Subcutaneous adipose tissue (tissue), 4 donors: ENCODE results near the gene SFSWAP. TPM values are rescaled to one million over a fixed set of nuclear protein-coding genes. Genes with fewer than 3 reads are reported as not detected.

Experiments used
- total RNA-seq, 4 donors: library from RNA; depleted of rRNA; stranded (reverse); fragments of >200 nt; gene quantifications; one replicate each; pipeline ENCODE4 v1.1.0, GENCODE V29; 2016
- TF ChIP-seq, protein P1 (sequence below): fragments of 450-650 bp; IDR thresholded peaks from one replicate; pipeline ENCODE4 v1.5.1; 2016; ENCODE audit warnings: low read depth, mild to moderate bottlenecking, control low read depth, antibody characterized with exemption, moderate library complexity

Gene SFSWAP
- total RNA-seq, 4 donors from 2014 or later: 31.6 to 50.5 (median 42.0) TPM

DNA sequence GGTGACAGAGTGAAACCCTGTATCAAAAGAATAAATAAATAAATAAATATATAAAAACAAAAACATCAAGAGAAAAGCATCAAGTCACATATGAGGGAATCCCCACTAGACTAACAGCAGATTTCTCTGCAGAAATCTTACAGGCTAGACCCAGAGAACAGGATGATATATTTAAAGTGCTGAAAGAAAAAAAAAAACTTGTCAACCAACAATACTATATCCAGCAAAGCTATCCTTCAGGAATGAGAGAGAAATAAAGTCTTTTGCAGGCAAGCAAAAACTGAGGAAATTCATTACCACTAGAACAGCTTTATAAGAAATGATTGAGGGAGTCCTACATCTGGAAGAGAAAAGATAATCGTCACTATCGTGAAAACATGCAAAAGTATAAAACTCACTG, 6.4 kb upstream of the SFSWAP start:
- TF ChIP-seq, protein P1, sequence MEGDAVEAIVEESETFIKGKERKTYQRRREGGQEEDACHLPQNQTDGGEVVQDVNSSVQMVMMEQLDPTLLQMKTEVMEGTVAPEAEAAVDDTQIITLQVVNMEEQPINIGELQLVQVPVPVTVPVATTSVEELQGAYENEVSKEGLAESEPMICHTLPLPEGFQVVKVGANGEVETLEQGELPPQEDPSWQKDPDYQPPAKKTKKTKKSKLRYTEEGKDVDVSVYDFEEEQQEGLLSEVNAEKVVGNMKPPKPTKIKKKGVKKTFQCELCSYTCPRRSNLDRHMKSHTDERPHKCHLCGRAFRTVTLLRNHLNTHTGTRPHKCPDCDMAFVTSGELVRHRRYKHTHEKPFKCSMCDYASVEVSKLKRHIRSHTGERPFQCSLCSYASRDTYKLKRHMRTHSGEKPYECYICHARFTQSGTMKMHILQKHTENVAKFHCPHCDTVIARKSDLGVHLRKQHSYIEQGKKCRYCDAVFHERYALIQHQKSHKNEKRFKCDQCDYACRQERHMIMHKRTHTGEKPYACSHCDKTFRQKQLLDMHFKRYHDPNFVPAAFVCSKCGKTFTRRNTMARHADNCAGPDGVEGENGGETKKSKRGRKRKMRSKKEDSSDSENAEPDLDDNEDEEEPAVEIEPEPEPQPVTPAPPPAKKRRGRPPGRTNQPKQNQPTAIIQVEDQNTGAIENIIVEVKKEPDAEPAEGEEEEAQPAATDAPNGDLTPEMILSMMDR: no peak

DNA sequence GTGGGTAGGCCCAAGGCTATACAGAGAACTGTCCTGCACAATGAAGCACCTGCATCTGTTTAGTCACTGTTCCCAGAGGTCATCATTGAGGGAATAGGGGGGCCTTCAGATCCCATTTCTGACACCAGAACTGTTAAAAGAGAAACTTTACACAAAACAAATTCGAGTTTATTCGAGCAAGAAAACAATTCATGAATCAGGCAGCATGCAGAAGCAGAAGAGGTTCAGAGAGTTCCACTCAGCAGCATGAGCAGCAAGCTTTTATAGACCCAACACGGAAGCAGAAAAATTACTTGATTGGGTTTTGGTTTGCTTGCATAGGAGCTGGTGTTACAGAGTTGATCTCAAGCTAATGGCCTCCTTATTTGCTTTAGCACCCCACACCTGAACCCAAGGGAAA, 1.7 kb upstream of the SFSWAP start:
- TF ChIP-seq, protein P1: no peak

DNA sequence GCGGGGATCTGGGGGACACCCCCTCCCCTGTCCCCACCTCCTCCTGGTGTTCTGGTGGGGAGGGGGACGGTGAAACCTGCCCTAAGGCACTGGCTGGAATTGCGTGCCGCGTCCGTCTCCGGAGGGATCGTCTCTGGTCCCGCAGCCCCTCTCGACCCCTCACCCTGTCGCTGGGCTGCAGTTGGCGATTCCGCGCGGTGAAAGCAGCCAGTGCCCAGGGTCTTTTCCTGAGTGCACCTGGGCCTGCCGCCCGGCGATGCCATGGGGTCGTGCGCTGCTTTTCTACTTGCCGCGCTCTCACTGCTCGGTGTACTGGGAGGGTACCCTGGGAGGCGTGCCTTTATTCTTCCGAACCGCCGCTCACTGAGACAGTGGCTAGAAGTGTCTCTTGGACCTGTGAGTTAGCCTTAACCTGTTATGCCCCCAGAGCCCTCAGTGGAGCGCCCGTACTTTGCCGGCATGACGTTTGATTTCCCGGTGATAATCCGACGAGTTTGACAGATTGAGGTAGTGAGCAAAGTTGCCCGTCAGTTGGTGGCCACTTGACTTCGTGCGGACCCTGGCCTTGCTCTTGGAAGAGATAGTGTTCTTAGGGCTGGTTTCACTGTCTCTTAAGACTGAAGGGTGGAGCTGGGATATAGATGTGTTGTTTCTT, 788 bp downstream of the SFSWAP start:
- TF ChIP-seq, protein P1: no peak

DNA sequence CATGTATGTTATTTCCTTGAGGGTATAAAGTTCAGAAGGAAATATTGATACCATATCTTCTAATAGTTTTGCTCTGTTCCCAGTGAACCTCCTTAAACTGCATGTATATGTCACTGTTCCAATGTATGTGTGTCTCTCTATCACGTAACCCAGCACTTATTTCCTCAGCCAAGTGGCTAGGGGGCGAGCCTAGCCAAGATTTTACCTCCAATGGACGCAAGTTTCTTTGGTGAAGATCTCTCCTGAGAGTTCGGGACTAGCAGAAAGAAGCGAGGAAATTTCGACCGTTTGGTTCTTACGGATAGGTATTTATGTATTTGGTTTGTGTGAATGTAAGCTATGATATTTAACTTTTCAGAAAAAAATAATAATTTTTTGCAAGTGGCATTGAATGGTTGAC, 2.5 kb downstream of the SFSWAP start:
- TF ChIP-seq, protein P1: no peak

DNA sequence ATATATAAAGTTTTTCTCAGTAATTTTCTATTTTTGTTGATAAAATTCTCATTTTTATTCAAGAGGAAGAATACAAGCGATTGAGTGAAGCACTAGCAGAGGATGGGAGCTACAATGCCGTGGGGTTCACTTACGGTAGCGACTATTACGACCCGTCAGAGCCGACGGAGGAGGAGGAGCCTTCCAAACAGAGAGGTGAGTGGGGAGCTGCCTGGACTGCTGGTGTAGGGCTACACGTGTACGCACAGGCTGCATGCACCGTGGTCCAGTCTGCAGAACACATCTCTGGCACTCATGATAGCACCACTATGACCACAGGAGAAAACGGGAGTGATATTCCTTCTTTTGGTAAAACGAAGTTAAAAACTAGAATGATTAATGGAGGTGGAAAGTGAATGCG, 3.9 kb downstream of the SFSWAP start:
- TF ChIP-seq, protein P1: no peak

DNA sequence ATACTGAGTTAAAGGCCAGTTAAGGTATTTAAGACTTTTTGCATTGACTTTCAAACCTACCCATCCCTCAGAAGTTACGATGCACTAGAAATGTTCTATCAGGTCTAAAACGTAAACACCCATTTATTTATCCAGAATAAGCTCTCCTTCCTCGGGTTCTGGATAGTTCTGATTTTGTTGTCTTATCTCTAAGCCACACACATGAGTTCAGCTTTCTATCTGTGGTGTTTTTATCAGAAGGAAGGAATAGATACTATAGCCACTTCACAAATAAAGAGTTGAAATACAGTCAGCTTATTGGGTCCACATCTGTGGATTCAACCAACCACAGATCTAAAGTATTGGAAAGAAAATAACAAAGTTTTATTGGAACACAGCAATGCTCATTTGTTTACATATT, 5.4 kb downstream of the SFSWAP start:
- TF ChIP-seq, protein P1: no peak

DNA sequence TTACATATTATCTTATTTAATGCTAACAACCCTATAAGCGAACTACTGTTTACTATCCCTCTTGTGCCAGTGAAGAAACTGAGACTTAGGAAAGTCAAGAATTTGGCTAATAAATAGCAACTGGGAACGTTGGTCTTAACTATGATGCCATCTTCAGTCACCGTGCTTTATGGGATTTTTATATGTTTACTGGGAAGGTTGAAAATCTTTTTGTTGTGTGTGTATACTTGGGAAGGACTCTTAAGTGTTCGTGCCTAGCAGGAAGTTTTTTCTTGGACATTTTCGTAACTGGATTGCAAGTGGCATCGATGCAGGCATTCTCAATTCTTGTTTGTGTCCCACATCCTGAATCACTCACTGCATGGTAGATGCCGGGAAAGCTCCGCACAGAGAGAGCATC, 9.4 kb downstream of the SFSWAP start:
- TF ChIP-seq, protein P1: no peak
